ENCODE measurements around the gene APBA2.
"Not testable (repeated sequence)": the region's sequence is repeated elsewhere in the genome, so short reads cannot be mapped to it uniquely, and the experiment has no call there.

APBA2 gene

GRCh38 chr15:29045161-29045560, 159.4 kb downstream of the APBA2 start:
- DNase-seq, result not testable (repeated sequence)

DNA sequence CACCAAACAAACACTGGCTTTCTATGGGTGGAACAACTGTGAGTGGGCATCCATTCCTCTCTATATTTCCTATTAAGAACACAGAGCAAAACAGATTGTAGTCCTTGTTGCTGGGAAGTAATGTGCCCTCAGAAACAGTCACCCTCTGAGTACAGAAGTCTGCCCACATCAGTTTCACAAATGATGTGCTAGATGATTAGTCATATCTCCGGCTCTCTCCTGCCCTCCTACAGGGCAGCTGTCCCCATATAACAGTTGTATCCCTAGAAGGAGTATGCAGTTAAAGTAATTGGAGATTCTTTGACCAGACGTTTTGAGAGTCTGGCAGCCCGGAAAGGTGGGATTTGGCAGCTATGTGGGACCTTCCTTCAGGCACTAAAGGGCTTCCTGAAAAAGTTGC, 159.9 kb downstream of the APBA2 start:
- no peak for DNase-seq

GRCh38 chr15:29046281-29046810, 160.6 kb downstream of the APBA2 start:
- DNase-seq, result no peak

GRCh38 chr15:29046977-29047376, 161.2 kb downstream of the APBA2 start:
- DNase-seq, result no peak

- DNase-seq, result no peak
These were observed 162.2 kb downstream of the APBA2 start for GRCh38 chr15:29048011-29048410.

DNA sequence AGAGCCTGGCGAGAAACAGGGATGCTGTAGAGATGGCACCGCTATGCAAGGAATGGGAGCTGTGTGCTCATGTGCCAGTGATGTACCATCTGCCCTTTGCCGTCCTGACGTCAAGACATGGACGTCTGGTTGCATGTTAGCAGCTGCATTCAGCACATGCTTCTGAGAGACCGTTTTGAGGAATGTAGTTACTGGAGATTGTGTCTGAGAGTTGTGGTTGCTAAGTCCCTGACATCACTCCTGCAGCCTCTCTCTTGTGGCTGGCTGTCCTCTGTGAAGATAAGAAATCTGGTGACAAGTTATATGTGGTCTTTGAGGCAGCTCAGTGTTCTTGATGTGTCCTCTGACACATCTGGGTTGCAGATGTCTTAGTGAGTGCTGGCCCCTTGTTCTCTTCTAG, 165.1 kb downstream of the APBA2 start:
- DNase-seq, result no peak

GRCh38 chr15:29051422-29051821, 165.6 kb downstream of the APBA2 start:
- DNase-seq, result no peak

- DNase-seq, result no peak
These were observed 167.2 kb downstream of the APBA2 start for GRCh38 chr15:29053006-29053405.

GRCh38 chr15:29053661-29054131, 167.9 kb downstream of the APBA2 start:
- no peak for DNase-seq

DNA sequence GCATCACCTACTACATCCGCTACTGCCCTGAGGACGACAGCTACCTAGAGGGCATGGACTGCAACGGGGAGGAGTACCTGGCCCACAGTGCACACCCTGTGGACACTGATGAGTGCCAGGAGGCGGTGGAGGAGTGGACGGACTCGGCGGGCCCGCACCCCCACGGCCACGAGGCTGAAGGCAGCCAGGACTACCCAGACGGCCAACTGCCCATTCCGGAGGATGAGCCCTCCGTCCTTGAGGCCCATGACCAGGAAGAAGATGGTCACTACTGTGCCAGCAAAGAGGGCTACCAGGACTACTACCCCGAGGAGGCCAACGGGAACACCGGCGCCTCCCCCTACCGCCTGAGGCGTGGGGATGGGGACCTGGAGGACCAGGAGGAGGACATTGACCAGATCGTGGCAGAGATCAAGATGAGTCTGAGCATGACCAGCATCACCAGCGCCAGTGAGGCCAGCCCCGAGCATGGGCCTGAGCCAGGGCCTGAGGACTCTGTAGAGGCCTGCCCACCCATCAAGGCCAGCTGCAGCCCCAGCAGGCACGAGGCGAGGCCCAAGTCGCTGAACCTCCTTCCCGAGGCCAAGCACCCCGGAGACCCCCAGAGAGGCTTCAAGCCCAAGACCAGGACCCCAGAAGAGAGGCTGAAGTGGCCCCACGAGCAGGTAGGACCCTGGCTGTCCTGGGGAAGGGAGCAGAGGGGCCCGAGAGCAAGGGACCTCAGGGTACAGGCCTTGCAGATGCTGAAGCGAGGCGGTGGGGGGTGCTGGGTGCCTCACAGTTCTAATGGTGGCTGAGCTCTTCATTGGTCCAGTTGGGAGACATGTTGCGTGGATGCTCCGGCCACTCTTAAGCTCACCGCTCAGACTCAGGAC, 168.6 kb downstream of the APBA2 start:
- DNase-seq, result no peak

- no peak for DNase-seq
These were observed 170.1 kb downstream of the APBA2 start for GRCh38 chr15:29055876-29056275.

DNA sequence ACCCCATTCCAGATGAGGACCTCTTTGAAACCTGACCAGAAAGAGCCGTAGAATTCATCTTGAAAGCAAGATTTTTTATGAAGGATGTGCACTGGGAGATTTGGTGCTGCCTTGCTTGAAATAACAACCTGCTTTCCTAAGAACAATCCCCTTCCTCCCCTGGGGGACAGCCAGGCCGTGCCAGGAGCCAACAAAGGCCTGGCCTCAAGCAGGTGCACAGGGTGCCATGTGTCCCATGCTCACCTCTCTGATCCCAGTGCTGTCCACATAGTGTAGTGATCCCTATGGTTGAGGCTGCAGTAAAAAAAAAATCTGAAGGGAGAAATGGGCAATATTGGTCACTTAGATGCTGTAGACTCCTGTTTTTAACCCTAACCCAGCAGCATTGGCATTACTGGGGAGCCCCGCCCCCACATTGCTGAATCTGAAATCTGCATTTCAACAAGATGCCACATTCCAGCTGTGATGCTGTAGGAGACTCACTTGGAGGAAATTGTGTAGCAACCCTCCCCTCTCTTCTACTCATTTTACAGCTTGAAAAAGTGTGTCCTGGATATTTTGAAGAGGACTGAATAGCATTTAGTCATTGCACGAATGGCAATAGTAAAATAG, 171.2 kb downstream of the APBA2 start:
- no peak for DNase-seq

- no peak for DNase-seq
These were observed 172.1 kb downstream of the APBA2 start for GRCh38 chr15:29057856-29058255.

DNA sequence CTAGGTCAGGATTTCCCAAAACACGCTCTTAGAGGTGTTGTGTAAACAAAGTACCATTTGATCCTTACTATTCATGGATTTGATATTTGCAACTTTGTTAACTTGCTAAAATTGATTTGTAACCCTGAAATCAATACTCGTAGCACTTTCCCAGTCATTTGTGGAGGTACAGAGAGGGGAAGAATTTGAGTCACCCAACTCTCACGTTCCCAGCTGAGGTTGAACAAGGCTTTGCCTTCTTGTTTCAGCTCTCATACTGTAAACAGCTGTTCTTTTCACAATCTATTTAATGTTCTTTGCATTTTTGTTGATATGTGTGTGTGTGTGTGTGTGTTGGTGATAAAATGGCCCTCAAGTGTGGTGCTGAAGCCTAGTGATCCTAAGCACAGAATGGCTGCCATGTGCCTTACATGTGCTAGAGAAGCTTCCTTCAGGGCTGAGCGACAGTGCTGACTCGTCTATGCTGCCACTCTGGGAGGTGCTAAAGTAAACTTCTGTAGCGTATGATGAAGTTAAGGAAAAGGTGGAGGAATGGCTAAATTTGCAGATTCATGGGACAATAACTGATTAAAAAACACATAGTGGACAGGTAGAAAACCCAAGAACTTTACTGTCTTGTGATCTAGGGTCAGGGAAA, 173.2 kb downstream of the APBA2 start:
- no peak for DNase-seq

DNA sequence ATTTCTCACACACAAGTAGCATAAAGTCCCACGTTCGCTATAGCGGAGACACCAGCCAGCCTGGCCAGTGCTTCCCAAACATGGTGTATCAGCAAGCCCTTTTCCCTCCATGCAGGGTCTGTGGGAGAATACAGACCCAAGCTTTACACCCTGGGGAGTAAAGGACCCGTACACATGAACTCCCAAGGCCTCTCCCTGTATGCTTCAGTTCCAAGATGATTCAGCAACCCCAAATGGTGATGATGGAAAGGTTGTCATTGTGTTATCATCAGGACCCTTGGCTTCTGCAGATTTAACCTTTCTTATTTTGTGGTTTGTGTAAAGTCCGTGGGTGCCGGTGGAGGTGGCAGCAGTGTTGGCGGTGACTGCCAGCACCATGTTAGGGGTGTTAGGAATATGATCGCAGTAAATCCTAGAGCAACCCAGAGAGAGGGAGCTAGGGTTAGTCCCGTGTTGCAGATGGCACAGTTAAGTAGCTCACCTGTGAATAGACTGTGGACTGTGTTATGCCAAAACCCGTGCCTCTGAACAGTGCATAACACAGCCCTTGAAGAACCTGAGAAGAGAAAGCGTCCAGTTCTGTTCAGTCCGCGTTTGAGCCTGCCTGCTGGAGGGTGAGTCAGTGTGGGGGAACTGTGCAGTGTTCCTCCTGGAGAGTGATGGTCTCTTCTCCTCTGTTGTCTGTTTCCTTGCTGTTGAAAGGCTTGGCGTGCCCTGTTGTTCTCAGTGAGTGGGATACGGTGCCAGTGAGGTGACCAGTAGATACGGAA, 174.3 kb downstream of the APBA2 start:
- no peak for DNase-seq

DNA sequence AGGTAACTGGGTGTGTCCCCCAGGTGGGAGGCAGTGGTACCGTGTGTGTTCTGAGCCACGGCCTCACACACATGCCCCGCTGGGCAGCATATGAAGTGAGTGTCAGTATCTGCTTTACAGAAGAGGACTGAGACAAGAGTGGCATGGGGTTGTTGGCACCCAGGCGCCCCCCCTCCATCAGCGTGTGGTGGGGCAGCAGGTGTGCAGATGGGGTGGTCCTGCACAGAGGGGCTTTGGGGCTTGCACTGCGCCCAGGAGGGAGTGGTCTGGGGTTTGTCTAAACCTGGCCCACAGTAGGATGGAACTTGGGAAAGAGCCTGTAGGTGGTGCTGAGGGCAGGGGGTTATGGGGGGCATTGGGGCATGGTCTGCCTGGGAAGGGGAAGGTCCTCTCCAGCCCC, 176.0 kb downstream of the APBA2 start:
- no peak for DNase-seq

DNA sequence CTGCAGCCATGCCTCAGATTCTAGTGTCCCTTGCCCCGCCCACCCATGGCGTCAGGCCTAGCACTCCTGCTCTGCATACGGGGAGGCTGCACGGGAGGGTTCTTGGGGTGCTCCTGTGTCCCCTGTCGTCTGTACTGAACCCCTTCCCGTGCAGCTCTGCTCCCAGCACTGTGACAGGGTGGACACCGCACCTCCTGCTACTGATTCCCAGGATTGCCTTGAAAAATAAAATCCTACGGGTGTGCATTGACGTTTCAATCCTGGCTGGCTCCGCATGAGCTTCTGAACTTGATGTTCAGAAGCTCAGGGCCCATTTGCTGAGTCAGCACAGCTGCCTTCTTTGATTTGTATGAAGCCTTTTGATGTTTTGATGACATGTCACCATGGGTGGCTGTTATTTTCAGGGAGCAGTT, 176.4 kb downstream of the APBA2 start:
- DNase-seq, result no peak

DNA sequence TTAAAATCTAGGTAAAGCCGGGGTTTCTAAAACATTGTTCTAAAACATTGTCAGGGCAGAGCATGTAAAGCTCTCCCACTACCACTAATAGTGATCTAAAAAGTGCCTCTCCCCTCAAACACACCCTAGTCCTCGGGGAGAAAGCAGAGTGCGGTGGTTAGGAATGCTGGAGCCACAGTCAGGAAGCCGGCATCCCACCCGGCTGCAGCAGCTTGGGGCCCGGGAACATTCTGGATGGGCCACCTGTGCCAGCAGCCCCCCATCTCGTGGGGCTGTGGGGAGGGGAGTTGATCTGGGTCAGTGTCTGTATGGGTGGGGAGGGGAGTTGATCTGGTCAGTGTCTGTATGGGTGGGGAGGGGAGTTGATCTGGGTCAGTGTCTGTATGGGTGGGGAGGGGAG, 176.9 kb downstream of the APBA2 start:
- DNase-seq, result no peak

DNA sequence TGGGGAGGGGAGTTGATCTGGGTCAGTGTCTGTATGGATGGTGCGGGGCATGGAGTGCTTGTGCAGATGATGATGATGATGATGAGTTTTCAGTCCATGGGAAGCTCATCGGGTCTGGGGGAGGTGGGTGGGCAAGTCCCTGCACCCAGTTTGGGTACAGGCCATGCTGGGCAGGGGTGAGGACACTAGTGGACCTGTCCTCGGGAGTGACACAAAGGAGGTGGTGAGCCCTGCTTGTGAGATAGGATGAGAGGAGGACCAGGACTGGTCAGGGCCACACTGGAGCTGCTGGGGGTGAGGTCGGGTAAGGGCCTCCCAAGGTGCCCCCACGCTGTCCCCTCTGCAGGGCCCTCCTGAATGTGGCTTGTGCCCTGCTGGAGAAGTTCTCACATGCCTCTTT, 177.9 kb downstream of the APBA2 start:
- no peak for DNase-seq

GRCh38 chr15:29064290-29064689, 178.5 kb downstream of the APBA2 start:
- DNase-seq, result no peak

DNA sequence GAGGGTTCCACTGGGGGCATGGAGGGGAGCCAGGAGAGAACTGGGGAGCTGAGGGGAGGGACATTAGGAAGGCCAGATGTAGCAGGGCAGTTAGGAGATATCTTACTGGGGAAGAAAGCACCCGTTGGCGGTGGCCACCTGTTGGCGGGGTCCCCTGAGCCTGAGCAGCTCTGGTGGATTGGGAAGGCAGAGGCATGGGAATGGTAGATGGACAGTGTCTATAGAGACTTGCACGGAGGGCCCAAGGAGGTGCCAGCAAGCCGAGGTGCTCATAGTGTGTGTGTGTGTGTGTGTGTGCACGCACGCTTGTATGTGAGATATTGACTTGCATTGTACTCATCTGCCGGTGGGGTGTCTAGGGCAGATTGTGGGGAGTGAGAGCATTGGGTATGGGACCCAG, 179.0 kb downstream of the APBA2 start:
- no peak for DNase-seq

GRCh38 chr15:29065571-29065970, 179.8 kb downstream of the APBA2 start:
- DNase-seq, result no peak

- DNase-seq, result no peak
These were observed 180.5 kb downstream of the APBA2 start for GRCh38 chr15:29066310-29066709.

Data from SHP77 treated with DMSO at 0.1 percent for 48 hours (cell line).